EH (cell line): ENCODE data around the gene NLRC3.
"Not testable (repeated sequence)": the region's sequence is repeated elsewhere in the genome, so short reads cannot be mapped to it uniquely, and the experiment has no call there.

Source experiments
- DNase-seq: peaks from one replicate; pipeline ENCODE4 v3.0.0-alpha.2; 2015; ENCODE audit warnings: low read depth

The NLRC3 gene, protein sequence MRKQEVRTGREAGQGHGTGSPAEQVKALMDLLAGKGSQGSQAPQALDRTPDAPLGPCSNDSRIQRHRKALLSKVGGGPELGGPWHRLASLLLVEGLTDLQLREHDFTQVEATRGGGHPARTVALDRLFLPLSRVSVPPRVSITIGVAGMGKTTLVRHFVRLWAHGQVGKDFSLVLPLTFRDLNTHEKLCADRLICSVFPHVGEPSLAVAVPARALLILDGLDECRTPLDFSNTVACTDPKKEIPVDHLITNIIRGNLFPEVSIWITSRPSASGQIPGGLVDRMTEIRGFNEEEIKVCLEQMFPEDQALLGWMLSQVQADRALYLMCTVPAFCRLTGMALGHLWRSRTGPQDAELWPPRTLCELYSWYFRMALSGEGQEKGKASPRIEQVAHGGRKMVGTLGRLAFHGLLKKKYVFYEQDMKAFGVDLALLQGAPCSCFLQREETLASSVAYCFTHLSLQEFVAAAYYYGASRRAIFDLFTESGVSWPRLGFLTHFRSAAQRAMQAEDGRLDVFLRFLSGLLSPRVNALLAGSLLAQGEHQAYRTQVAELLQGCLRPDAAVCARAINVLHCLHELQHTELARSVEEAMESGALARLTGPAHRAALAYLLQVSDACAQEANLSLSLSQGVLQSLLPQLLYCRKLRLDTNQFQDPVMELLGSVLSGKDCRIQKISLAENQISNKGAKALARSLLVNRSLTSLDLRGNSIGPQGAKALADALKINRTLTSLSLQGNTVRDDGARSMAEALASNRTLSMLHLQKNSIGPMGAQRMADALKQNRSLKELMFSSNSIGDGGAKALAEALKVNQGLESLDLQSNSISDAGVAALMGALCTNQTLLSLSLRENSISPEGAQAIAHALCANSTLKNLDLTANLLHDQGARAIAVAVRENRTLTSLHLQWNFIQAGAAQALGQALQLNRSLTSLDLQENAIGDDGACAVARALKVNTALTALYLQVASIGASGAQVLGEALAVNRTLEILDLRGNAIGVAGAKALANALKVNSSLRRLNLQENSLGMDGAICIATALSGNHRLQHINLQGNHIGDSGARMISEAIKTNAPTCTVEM

DNA sequence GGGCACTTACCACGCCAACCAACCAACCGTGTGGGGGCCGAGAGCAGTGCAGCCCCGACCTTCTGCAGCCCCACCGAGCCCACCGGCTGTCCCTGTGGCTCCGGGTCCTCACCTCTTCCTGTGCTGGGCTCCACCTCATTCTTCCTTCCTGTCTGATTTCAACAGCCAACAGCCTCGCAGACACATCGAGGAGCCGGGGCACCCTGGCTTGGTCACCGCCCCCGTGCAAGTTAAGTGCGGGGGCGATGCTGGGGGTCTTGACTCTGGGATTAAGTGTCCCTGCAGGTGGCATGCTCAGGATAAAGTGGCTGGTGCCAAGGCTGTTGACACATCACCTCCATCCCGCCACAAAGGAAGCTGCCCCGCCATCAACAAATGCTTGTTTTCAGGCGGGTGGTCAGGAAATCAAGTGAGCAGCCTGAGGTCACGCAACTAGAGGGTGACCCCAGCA, at the start of gene NLRC3:
Gene NLRC3 (minus strand): TSS at position 102 of the 451 bp plus-strand sequence. CDS start 12,367 bp downstream, outside the sequence.
- DNase-seq, result no peak

DNA sequence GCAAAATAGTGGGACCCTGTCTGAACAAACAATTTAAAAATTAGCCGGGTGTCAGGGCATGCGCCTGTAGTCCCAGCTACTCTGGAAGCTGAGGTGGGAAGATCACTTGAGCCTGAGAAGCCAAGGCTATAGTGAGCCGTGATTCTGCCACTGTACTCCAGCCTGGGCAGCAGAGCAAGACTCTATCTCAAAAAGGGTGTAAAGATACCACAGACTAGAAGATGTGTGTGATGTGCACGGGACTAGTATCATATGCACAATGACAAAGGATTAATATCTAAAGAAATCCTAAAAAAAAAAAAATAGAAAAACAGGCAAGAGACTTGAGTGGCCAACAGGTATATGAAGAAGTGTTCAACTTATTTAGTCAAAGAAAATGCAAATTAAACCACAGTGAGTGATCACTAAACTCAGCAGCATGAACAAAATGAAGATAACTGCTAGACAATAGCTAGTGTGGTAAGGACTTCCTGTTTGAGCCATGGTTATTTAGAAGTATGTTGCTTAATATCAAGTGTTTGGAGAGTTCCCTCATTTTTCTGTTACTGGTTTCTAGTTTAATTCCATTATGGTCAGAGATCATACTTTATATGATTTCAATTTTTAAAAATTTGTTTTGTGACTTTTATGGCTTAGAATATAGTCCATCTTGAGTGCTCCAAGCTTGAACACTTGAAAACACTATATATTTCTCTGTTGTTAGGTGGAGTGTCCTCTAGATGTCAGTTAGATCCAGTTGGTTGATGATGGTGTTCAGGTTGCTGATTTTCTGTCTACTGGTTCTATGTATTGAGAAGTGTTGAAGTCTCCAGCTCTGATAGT, 48.9 kb upstream of the NLRC3 start:
- DNase-seq, result peak; percentile 6

DNA sequence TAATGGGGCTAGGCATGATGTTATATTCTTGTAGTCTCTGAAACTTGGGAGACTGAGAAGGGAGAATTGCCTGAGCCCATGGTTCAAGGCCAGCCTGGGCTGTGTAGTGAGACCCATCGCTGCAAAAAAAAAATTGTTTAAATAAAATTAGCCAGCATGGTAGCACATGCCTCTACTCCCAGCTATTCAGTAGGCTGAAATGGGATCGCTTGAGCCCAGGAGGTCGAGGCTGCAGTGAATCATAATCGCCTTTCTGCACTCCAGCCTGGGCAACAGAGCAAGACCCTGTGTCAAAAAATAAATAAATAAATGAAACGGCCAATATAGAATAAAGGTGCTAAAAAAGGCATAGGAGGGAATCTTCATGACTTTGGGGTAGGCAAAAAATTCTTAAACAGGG, 48.1 kb upstream of the NLRC3 start:
- no peak for DNase-seq

DNA sequence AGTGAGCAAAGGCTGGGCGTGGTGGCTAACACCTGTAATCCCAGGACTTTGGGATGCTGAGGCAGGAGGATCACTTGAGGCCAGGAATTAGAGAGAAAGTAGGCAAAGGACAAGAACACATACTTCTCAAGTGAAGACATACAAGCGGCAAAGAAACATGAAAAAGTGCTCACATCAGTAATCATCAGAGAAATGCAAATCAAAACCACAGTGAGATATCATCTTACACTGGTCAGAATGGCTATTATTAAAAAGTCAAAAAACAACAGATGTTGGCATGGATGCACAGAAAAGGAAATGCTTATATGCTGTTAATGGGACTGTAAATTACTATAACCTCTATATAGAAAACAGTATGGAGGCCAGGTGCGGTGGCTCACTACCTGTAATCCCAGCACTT, 46.4 kb upstream of the NLRC3 start:
- peak; percentile 16 for DNase-seq

DNA sequence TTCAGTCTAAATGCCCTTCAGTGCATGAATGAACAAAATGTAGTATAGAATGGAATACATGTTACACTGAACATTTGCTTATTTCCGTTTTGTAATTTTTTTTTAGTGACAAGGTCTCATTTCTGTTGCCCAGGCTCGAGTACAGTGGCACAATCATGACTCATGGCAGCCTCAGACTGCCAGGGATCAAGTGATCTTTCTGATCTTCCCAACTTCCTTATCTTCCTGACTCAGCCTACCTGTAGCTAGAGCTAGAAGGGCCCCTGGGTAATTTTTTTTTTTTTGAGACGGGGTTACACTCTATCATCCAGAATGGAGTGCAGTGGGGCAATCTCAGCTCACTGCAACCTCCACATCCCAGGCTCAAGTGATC, 41.6 kb upstream of the NLRC3 start:
- DNase-seq, result peak; percentile 26

DNA sequence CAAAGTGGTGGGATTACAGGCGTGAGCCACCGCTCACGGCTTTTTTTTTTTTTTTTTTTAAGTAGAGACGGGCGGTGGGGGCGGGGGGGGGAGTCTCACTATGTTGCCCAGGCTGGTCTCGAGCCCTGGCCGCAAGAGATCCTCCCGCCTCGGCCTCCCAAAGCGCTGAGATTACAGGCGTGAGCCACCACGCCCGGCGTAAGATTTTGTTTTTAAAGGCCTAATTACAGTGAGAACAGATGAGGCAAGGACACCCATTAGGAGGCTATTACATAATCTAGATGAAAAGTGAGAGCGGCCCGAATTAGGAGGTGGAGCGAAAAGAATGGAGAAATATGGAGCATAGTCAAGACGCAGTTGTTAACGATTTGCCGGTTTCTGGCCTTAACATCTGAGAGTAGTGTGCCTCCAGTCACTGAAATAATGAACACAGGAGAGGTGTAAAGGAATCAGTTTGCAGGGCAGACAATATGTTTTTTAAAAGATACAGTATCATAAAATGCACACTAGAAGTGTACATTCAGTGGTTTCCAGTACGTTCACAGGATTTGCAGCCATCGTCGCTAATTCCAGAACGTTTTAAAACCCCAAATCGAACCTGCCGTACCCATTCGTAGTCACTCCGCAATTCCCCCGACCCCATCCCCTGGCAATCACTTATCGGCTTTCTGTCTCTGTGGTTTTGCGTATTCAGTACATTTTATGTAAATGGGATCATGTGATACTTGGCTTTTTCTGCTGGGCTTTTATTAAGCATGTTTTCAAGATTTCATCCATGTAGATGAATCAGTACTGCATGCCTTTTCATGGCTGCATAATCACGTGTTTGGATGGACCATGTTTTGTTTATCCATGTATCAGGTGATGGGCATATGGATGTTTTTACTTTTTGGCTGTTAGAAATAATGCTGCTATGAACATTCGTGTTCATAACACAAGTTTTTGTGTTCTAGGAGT, 35.6 kb upstream of the NLRC3 start:
- no peak for DNase-seq

DNA sequence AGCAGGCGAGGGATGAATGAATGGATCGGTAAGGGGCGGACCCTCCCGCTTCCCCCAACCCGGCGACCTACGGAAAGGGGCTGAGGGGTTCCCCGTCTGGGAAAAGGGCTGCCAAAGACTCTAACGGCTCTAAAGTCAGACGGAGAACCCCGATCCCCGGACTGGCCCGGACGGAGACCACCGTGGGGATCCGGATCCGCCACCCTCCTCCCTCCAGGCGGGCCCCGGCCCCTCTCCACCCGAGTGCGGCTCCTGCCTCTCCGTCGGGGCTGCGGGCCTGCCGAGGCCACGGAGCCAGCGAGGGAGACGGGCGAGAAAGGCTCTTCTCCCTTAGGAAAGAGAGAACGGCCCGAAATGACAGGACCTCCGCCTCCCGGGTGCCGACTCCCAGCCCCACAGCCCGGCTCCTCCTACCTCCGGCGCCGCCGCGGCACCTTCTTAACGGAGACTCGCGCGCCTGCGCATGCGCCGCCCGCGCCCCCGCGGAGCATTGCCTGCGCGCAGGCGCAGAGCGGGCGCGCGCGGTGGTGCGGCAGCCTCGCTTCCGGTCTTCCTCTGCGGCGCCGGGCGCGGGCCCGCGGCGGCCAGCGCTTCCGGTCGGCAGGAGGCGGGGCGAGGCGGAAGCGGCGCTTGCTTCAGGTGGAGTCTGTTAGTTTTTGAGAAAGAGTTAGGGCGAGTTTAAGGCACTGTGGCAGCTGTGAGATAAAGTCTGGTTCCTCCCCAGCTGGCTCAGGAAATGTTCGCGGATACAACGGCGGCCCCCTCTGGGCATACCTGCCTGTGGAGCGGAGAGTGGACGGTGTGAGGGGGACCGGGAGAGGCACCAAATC, 34.2 kb upstream of the NLRC3 start, which contains the start of gene SLX4:
Gene SLX4 (minus strand): TSS at position 461 of the 830 bp plus-strand sequence. CDS start 2,642 bp downstream, outside the sequence.
- DNase-seq, result peak; percentile 91

DNA sequence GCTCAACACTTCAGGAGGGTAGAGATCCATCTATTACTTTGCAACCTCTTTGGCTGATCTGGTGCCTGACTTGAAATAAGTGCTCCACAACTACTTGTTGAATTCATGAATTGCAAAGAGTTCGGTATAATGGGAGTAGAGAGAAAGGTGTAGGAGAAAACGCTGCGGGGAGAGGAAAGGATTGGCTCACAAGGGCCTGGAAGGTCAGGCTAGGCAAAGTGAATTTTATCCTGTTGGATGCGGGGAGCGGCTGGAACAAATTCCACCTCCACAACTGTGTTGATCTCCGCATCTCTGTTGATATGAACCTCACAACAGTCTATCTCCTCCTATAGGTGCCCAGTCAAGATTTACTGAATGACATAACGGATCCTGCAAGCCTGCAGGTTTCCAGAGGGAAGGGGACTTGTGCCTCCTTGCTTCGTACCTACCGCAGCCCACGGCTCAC, 33.5 kb upstream of the NLRC3 start:
- DNase-seq, result peak; percentile 11

DNA sequence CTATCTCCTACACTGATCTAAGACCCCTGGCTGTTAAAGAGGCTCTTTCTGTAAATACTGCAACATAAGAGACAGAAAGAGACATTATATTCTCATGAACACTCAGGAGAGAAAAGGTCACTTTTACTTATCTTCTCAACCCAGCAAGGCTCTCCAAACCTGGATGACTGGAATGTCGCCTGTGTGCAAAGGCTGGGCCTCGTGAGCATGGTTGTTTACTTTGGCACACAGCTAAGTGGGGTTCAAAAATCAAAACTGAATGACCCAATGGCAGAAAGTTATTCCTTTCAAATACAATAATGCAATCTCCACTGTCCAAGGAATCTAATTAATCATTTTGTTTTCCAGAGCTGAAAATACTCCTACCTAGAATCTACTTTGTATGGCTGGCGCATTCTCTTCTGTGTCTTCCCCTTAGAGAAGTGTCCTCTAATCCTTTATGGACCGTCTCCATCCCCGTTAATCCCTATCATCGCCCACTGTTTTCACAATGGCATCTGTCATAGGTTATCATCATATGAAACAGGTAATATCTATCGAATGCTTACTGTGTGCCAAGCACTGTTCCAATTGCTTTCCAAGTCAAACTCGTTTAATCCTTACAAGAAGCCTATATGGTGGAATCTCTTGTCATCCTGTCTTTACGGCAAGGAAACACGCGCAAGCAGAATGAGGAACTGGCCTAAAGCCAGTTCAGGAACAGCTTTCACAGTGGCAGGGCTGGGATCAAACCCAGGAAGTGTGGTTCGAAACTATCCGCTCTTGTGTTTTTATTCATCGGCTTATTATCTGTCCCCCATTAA, 32.9 kb upstream of the NLRC3 start:
- DNase-seq, result peak; percentile 25

DNA sequence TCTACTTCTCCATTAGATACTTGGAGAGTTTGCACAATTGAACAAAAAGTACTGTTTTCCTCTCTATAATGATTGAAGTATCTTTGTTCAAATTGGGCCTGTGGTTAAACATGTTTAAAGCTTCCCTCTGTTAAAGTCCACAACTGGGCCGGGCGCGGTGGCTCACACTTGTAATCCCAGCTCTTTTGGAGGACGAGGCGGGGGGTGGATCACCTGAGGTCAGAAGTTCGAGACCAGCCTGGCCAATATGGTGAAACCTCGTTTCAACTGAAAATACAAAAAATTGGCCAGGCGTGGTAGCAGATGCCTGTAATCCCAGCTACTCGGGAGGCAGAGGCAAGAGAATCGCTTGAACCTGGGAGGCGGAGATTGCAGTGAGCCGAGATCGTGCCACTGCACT, 31.8 kb upstream of the NLRC3 start:
- not testable (repeated sequence) for DNase-seq

DNA sequence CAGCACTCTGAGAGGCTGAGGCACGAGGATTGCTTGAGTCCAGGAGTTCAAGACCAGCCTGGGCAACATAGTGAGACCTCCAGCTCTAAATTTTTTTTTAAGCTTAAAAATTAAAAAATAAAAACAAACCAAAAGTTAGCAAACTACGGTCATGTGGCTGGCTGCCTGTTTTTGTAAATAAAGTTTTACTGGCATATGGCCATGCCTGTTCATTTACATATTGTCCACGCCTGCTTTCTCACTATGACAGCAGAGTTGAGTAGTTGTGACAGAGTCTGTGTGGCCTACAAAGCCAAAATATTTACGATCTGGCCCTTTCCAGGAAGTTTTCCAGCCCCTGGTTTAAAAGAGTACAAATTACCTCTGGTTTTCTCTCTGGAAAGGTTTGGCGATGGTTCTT, 30.9 kb upstream of the NLRC3 start:
- no peak for DNase-seq

DNA sequence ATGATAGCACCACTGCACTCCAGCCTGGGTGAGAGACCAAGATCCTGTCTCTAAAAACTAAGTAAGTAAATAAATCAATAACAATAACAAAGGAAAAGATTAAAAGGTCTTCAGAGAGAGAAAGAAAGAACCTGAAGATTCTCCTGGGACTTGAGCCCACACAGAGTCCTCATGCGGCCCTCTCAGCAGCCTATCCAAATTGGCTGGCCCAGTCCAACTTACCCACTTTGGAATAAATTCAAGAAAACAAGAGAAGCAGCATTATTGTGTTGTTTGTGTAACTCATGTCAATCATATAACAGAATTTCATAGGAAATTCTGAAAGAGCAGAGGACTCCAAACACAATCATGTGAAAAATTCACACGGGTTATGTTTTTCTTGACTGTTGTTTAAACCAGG, 30.4 kb upstream of the NLRC3 start:
- DNase-seq, result no peak

DNA sequence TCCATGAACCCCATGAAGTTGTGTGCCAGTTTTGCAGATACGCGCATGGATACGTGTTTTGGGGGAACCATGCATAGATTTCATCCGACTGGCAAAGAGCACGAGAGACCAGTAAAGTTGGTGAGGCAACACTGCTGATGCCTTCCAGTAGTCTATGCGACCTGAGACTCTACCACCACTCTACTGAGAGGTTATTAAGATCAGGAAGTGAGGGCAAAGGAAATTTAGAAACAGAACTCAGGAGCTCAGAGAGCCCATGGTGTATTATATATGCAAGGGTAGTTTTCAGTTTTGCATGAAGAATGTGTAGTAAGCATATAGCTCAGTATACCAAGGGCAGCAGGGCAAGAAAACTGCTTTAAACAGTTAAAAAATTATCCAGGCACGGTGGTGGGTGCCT, 30.0 kb upstream of the NLRC3 start:
- DNase-seq, result no peak

DNA sequence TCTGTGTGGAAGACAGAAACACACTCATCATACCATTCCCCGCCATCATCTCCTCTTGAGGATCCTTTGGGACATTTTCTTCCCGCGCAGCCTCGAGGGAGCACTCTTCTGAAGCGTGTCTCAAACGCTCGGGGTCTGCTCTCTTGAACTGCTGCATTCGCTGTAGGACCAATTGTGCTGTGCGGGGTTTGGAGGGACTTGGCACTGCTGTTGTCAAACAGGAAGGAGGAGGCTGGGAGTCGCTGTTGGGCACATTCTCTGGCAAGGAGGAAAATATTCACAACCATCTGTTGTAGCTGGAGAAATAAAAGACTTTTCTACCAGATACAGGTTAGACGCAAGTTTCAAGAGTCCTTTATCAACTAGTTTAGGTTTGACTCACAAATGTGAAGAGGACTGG, 29.2 kb upstream of the NLRC3 start:
- DNase-seq, result no peak

DNA sequence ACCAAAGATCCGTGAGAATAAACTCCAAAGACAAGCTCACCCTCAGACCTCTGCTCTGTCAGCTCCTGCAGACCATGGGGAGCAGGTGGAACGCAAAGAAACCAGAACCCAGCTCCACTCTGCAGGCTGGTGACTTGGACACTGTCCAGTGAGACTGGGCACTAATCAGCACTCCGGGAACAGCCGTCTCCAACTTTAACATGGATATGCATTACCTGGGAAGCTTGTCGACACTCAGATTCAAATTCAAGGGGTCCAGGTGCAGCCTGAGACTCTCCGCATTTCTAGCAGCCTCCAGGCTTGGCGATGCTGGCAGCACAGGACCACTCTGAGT, 25.1 kb upstream of the NLRC3 start:
- DNase-seq, result no peak

DNA sequence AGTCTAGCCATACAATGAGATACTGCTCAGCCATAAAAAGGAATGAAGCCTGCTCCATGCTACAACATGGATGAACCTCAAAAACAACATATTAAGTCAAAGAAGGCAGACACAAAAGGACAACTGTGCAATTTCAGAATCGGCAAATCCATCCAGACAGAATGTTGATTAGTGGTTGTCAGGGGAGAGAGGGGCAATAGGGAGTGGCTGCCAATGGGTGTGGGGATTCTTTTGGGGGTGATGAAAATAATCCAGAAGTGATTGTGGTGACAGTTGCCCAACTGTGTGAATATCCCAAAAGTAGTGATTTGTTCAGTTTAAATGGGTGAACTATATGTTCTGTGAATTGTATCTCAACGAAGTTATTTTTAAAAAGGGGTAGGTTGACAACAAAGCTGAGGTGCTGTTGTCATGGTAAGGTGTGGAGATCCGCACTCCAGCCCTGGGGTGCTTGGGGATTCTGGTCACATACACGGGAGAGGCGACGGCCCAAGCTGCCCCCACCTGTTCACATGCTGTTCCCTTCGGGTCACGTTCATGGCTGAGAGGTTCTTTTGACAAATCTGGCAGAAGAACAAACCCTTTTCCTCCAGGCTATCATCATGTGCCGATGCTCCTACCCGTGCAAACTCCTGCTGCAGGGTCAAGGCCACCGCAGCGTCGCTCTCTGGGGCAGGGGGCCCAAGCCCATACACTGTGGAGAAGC, 24.6 kb upstream of the NLRC3 start:
- no peak for DNase-seq

DNA sequence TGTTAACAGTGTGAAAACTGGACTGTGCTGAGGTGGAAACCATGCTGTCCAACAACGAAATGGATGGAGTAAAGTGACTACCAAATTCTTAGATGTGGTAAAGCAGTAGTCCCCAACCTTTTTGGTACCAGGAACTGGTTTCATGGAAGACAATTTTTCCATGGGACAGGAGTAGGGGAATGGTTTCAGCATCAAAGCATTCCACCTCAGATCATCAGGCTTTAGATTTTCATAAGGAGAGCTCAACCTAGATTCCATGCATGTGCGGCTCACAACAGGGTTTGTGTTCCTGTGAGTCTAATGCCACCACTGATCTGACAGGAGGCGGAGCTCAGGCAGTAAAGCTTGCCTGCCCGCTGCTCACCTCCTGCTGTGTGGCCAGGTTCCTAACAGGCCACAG, 22.7 kb upstream of the NLRC3 start:
- no peak for DNase-seq

DNA sequence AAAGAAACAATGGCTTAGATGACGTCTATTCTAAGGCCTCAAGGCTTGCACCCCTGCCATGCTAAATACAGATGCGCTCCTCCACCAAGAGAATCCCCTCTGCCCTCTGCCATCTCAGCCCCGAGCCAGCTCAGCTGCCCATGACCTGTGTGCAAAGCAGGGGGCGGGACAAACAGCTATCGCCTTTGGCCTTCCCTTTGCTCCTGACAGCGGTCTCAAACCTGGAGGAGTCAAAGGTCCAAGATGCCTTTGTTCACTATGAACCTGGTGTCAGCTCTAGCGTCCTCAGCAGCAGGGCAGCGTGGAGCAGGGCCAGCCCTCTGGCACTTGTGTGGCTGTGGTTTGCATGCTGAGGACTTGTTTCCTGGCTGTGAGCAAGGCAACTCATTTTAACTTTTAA, 21.9 kb upstream of the NLRC3 start:
- no peak for DNase-seq
